HEK293T (cell line): Measurements from ENCODE around the gene ITGA1.

Experiments used
- FOXA1 ChIP-seq: fragments of 450-650 bp; IDR thresholded peaks from 2 replicates; pipeline ENCODE4 v1.6.1; 2016; ENCODE audit warnings: mild to moderate bottlenecking
- FOXK2 ChIP-seq: fragments of 450-650 bp; IDR thresholded peaks from 2 replicates; pipeline ENCODE4 v1.6.1; 2016; ENCODE audit warnings: mild to moderate bottlenecking
- NFRKB ChIP-seq: fragments of 450-650 bp; IDR thresholded peaks from 2 replicates; pipeline ENCODE4 v1.6.1; 2016; ENCODE audit warnings: mild to moderate bottlenecking, moderate library complexity
- SP1 ChIP-seq: fragments of 450-650 bp; IDR thresholded peaks from 2 replicates; pipeline ENCODE4 v1.6.1; 2017
- SUZ12 ChIP-seq: fragments of 450-650 bp; IDR thresholded peaks from 2 replicates; pipeline ENCODE4 v1.6.1; 2016; ENCODE audit warnings: mild to moderate bottlenecking
- TARDBP ChIP-seq: fragments of 450-650 bp; IDR thresholded peaks from 2 replicates; pipeline ENCODE4 v1.6.1; 2016

- TF ChIP-seq TARDBP = no peak
- no peak for TF ChIP-seq SUZ12
- TF ChIP-seq SP1 = no peak
- TF ChIP-seq FOXK2 = no peak
- TF ChIP-seq FOXA1 = no peak
- TF ChIP-seq NFRKB = no peak
Measured at GRCh38 chr5:52830650-52831049, 42.9 kb downstream of the ITGA1 start.
